Measurements from ENCODE around the gene AKAP12. TPM values are rescaled to one million over a fixed set of nuclear protein-coding genes. Genes with fewer than 3 reads are reported as not detected.
A peak's percentile ranks its signal among the peaks of the same experiment; 100 is the strongest.

Gene AKAP12
- total RNA-seq, 1 donor from 2014 or later: 15.6 TPM

GRCh38 chr6:151216804-151217203 is 23.0 kb upstream of the AKAP12 start:
- peaks cover 15% of the 10 kb centered on the region for H3K27me3 Mint-ChIP-seq (ENCODE audit: low read depth)

DNA sequence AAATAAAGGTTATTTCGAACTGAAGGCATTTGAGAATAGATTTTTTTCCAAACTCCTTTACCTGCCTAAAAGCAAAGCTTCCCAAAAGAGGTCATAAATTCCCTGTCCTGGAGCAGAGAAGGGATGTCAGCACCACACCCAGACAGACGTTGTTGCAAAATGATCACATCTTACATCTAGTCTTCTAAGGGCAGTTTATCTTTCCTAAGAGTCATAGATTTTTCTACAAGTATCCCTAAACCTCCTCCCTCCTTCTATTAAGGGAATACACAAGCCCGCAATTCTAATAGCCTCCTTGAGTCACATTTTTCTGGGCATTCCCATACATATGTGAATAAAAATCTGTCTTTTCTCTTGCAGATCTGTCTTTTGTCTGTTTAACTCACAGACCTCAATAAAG is 20.6 kb upstream of the AKAP12 start:
- no peaks in the 10 kb centered on the region for H3K9me3 Mint-ChIP-seq
- no peak overlapping the region for H3K27ac Mint-ChIP-seq
- intact Hi-C loops (cut with micrococcal nuclease): no loop called here
- no peak for DNase-seq (ENCODE audit: low spot score)
- no peaks in the 10 kb centered on the region for H3K4me1 Mint-ChIP-seq (ENCODE audit: low read depth)
- no peaks in the 10 kb centered on the region for H3K36me3 Mint-ChIP-seq (ENCODE audit: low read depth)
- no peak overlapping the region for H3K4me3 Mint-ChIP-seq (ENCODE audit: low read depth)
- peaks cover 11% of the 10 kb centered on the region for H3K27me3 Mint-ChIP-seq (ENCODE audit: low read depth)

More at GRCh38 chr6:151216804-151217203, 23.0 kb upstream of the AKAP12 start:
- no peak for DNase-seq (ENCODE audit: low spot score)
- H3K4me3 Mint-ChIP-seq (ENCODE audit: low read depth): no peak overlapping the region
- H3K27ac Mint-ChIP-seq: no peak overlapping the region
- H3K4me1 Mint-ChIP-seq (ENCODE audit: low read depth): no peaks in the 10 kb centered on the region
- H3K36me3 Mint-ChIP-seq (ENCODE audit: low read depth): no peaks in the 10 kb centered on the region
- no peaks in the 10 kb centered on the region for H3K9me3 Mint-ChIP-seq
- intact Hi-C loops (cut with micrococcal nuclease): no loop called here

DNA sequence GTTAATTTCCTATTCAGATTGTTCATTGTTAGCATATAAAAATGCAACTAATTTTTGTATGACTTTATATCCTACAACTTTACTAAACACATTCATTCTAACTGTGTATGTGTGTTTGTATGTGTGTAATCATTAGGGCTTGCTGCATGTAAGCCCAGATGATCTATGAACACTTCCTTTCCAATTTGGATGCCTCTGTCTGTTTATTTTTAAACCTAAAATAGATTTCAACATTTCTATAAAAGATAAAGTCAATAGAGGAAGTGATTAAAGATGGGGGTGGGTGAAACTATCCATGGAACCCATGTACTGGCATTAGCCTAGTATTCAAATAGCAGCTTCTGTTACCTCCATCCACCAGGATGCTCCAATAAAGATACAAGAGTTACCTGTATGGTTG is 15.7 kb upstream of the AKAP12 start:
- no peaks in the 10 kb centered on the region for H3K9me3 Mint-ChIP-seq
- intact Hi-C loops (cut with micrococcal nuclease): no loop called here
- peaks cover 4% of the 10 kb centered on the region for H3K4me1 Mint-ChIP-seq (ENCODE audit: low read depth)
- no peak for DNase-seq (ENCODE audit: low spot score)
- no peak overlapping the region for H3K27ac Mint-ChIP-seq
- H3K27me3 Mint-ChIP-seq (ENCODE audit: low read depth): peaks cover 1% of the 10 kb centered on the region
- no peaks in the 10 kb centered on the region for H3K36me3 Mint-ChIP-seq (ENCODE audit: low read depth)
- no peak overlapping the region for H3K4me3 Mint-ChIP-seq (ENCODE audit: low read depth)

GRCh38 chr6:151225919-151226318 is 13.8 kb upstream of the AKAP12 start:
- intact Hi-C loops (cut with micrococcal nuclease): no loop called here
- H3K4me1 Mint-ChIP-seq (ENCODE audit: low read depth): peaks cover 13% of the 10 kb centered on the region

DNA sequence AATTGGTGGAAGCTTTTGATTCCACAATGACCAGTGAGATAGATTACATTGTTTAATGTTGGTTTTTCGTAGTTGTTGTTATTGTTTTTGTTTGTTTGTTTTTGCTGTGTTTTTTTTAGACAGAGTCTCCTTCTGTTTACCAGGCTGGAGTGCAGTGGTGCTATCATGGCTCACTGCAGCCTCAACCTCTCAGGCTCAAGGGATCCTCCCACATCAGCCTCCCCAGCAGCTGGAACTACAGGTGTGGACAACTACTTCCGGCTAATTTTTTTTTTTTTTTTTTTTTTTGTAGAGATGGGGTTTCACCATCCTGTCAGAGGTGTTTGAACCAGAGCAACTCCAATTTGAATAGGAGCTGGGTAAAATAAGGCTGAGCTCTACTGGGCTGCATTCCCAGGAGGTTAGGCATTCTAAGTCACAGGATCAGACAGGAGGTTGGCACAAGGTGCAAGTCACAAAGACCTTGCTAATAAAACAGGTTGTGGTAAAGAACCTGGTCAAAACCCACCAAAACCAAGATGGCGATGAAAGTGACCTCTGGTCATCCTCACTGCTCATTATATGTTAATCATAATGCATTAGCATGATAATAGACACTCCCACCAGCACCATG is 10.9 kb upstream of the AKAP12 start:
- intact Hi-C loops (cut with micrococcal nuclease): no loop called here
- H3K27ac Mint-ChIP-seq: no peak overlapping the region
- H3K36me3 Mint-ChIP-seq (ENCODE audit: low read depth): no peaks in the 10 kb centered on the region
- H3K9me3 Mint-ChIP-seq: no peaks in the 10 kb centered on the region
- H3K4me3 Mint-ChIP-seq (ENCODE audit: low read depth): no peak overlapping the region
- peaks cover 15% of the 10 kb centered on the region for H3K4me1 Mint-ChIP-seq (ENCODE audit: low read depth)
- no peak for DNase-seq (ENCODE audit: low spot score)
- H3K27me3 Mint-ChIP-seq (ENCODE audit: low read depth): peaks cover 13% of the 10 kb centered on the region

More at GRCh38 chr6:151225919-151226318, 13.8 kb upstream of the AKAP12 start:
- no peaks in the 10 kb centered on the region for H3K9me3 Mint-ChIP-seq
- DNase-seq (ENCODE audit: low spot score): no peak
- no peaks in the 10 kb centered on the region for H3K36me3 Mint-ChIP-seq (ENCODE audit: low read depth)
- H3K27me3 Mint-ChIP-seq (ENCODE audit: low read depth): peaks cover 1% of the 10 kb centered on the region
- no peak overlapping the region for H3K4me3 Mint-ChIP-seq (ENCODE audit: low read depth)
- no peak overlapping the region for H3K27ac Mint-ChIP-seq

DNA sequence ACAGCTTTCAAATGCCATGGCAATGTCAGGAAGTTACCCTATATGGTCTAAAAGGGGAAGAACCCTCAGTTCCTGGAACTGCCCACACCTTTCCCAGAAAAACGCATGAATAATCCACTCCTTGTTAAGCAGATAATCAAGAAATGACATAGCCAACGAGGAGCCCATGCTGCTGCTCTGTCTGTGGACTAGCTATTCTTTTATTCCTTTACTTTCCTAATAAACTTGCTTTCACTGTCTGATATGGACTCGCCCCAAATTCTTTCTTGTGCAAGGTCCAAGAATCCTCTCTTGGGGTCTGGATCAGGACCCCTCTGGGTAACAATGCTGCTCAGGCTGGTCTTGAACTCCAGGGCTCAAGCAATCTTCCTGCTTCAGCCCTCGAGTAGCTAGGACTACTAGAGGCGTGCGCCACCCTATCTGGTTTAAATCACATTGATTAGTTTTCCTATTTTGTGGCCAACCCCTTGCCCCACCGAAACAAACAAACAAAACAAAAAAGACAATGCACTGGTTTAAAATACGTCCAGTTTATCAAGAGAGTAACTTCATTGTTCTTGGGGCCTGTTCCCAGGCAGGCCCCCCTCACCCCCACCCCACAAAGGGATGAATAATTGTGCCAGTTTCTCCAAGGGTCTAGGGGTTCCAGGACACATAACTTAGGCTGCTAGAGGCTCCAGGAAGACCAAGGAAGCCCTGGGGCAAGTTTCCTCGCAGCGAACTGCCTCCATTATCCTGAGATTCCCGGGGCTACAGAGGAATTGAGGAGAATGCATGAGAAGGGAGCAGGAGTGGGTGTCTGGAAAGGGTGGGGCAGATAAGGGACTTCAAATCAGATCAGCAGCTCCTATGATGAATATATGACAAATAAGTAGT is 10.1 kb upstream of the AKAP12 start:
- no peaks in the 10 kb centered on the region for H3K36me3 Mint-ChIP-seq (ENCODE audit: low read depth)
- no peaks in the 10 kb centered on the region for H3K9me3 Mint-ChIP-seq
- H3K4me3 Mint-ChIP-seq (ENCODE audit: low read depth): no peak overlapping the region
- intact Hi-C loops (cut with micrococcal nuclease): no loop called here
- peaks cover 19% of the 10 kb centered on the region for H3K27me3 Mint-ChIP-seq (ENCODE audit: low read depth)
- DNase-seq (ENCODE audit: low spot score): peak; percentile 45
- peak overlapping the region; percentile 22 for H3K27ac Mint-ChIP-seq
- peaks cover 15% of the 10 kb centered on the region for H3K4me1 Mint-ChIP-seq (ENCODE audit: low read depth)

DNA sequence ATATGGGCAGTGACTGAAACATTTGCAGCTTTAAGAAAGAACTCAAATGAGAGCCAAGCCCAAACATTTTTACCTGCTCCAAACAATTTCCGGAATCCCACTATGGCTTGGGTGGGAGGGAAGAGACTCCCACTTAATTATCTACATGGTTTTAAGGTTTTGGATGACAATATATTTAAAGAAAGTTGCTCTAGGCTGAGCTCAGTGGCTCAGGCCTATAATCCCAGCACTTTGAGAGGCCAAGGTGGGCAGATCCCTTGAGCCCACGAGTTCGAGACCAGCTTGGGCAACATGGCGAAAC is 9.5 kb upstream of the AKAP12 start:
- intact Hi-C loops (cut with micrococcal nuclease): no loop called here
- peaks cover 18% of the 10 kb centered on the region for H3K27me3 Mint-ChIP-seq (ENCODE audit: low read depth)
- no peak overlapping the region for H3K27ac Mint-ChIP-seq
- DNase-seq (ENCODE audit: low spot score): no peak
- H3K36me3 Mint-ChIP-seq (ENCODE audit: low read depth): no peaks in the 10 kb centered on the region
- H3K4me3 Mint-ChIP-seq (ENCODE audit: low read depth): no peak overlapping the region
- peaks cover 15% of the 10 kb centered on the region for H3K4me1 Mint-ChIP-seq (ENCODE audit: low read depth)
- no peaks in the 10 kb centered on the region for H3K9me3 Mint-ChIP-seq

DNA sequence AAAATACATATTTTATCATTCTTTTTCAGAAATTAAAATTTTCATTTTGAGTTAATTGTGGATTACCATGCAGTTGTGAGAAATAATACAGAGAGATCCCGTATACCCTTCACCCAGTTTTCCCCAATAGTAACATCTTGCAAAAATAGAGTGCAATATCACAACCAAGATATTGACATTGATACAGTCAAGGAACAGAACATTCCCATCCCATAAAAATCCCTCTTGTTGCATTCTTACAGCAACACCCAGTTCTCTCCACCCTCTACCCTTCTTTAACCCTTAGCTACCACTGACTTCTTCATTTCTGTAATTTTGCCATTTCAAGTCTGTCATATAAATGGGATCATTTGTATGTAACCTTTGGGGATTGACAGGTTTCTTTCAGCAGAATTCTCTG is 6.9 kb upstream of the AKAP12 start:
- Mint-ChIP-seq H3K9me3 (no peaks in the 10 kb centered on the region), H3K27me3 (ENCODE audit: low read depth) (peaks cover 30% of the 10 kb centered on the region), H3K36me3 (ENCODE audit: low read depth) (no peaks in the 10 kb centered on the region), H3K4me1 (ENCODE audit: low read depth) (peaks cover 15% of the 10 kb centered on the region), H3K27ac (no peak overlapping the region), H3K4me3 (ENCODE audit: low read depth) (no peak overlapping the region)
- intact Hi-C loops (cut with micrococcal nuclease): no loop called here
- no peak for DNase-seq (ENCODE audit: low spot score)

- no peak overlapping the region for H3K27ac Mint-ChIP-seq
- H3K27me3 Mint-ChIP-seq (ENCODE audit: low read depth): peaks cover 35% of the 10 kb centered on the region
- intact Hi-C loops (cut with micrococcal nuclease): no loop called here
- H3K36me3 Mint-ChIP-seq (ENCODE audit: low read depth): no peaks in the 10 kb centered on the region
- H3K4me3 Mint-ChIP-seq (ENCODE audit: low read depth): no peak overlapping the region
- DNase-seq (ENCODE audit: low spot score): no peak
- no peaks in the 10 kb centered on the region for H3K9me3 Mint-ChIP-seq
- peaks cover 13% of the 10 kb centered on the region for H3K4me1 Mint-ChIP-seq (ENCODE audit: low read depth)
Measured at GRCh38 chr6:151233731-151234130, 6.0 kb upstream of the AKAP12 start.

DNA sequence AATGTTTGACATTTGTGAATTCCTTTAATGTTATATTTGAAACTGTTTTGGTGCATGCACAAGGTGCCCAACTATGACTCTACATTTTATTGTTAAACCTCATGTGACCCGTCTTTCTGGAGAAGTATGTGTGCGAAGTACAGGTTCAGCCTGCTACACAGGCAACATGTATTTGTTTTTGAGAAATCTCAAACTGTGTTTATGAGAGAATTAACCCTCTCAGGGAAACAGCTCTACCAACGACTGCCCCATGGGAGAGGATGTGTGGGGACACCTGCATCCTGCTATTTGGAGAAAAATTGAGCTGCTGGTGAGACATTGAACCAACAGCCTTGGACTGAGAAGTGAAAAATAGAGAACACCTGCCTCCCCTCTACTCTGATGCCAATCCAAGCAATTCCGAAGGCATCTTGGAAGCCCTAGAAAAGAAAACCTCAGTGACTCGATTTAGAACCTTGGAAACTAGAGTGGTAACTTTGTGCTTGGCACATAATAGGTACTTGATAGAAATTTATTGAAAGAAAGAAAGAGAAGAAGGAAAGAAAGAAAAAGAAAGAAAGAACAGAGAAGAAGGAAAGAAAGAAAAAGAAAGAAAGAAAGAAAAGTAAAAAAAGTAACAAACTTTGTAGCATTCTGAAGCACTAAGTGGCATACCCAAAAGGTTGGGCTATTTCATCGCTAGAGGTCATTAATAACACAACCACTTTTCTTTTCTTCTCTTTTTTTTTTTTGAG is 2.9 kb upstream of the AKAP12 start:
- Mint-ChIP-seq H3K27me3 (ENCODE audit: low read depth) (peaks cover 53% of the 10 kb centered on the region), H3K4me1 (ENCODE audit: low read depth) (peaks cover 13% of the 10 kb centered on the region), H3K9me3 (no peaks in the 10 kb centered on the region), H3K27ac (no peak overlapping the region), H3K36me3 (ENCODE audit: low read depth) (peaks cover 2% of the 10 kb centered on the region), H3K4me3 (ENCODE audit: low read depth) (no peak overlapping the region)
- DNase-seq (ENCODE audit: low spot score): no peak
- intact Hi-C loops (cut with micrococcal nuclease): no loop called here

- peak overlapping the region; percentile 93 for H3K4me3 Mint-ChIP-seq (ENCODE audit: low read depth)
- peak overlapping the region; percentile 86 for H3K27ac Mint-ChIP-seq
- intact Hi-C loops (cut with micrococcal nuclease): loop anchor here (2.0 to 5.0 kb wide), 2 partner anchors 49 to 82 kb away; no protein-coding TSS in a partner anchor
- peak; percentile 28 for DNase-seq (ENCODE audit: low spot score)
- peaks cover 2% of the 10 kb centered on the region for H3K36me3 Mint-ChIP-seq (ENCODE audit: low read depth)
- H3K4me1 Mint-ChIP-seq (ENCODE audit: low read depth): peaks cover 18% of the 10 kb centered on the region
- peaks cover 57% of the 10 kb centered on the region for H3K27me3 Mint-ChIP-seq (ENCODE audit: low read depth)
- no peaks in the 10 kb centered on the region for H3K9me3 Mint-ChIP-seq
Measured at GRCh38 chr6:151240036-151240685, 394 bp downstream of the AKAP12 start.

GRCh38 chr6:151240791-151241642 is 1.2 kb downstream of the AKAP12 start:
- peaks cover 2% of the 10 kb centered on the region for H3K36me3 Mint-ChIP-seq (ENCODE audit: low read depth)
- peaks cover 18% of the 10 kb centered on the region for H3K4me1 Mint-ChIP-seq (ENCODE audit: low read depth)
- peak; percentile 13 for DNase-seq (ENCODE audit: low spot score)
- intact Hi-C loops (cut with micrococcal nuclease): loop anchor here (2.0 to 5.0 kb wide), 2 partner anchors 48 to 81 kb away; no protein-coding TSS in a partner anchor
- no peaks in the 10 kb centered on the region for H3K9me3 Mint-ChIP-seq
- H3K27me3 Mint-ChIP-seq (ENCODE audit: low read depth): peaks cover 55% of the 10 kb centered on the region
- peak overlapping the region; percentile 72 for H3K4me3 Mint-ChIP-seq (ENCODE audit: low read depth)
- no peak overlapping the region for H3K27ac Mint-ChIP-seq

All from activated T-helper 2 cell treated with anti-CD3 and anti-CD28 coated beads, Interferon-gamma antibody, Interleukin-2, Interleukin-4, amounts not matched to agents 10 μg/mL and 5 μg/mL and 100 μg/mL, durations not matched to agents 14 hours and 24 hours and 36 hours (primary cell).